Loucy (cell line): ENCODE measurements around the gene IGFL3.

Experiments used
- CTCF ChIP-seq: fragments of 200-600 bp; sonication (generic); conservative IDR thresholded peaks from 2 replicates; pipeline ENCODE4 v1.5.1; 2014; ENCODE audit warnings: mild to moderate bottlenecking, antibody characterized with exemption, low read length
- EZH2phosphoT487 ChIP-seq: fragments of 200-600 bp; IDR thresholded peaks from 2 replicates; pipeline ENCODE4 v1.6.1; 2018; ENCODE audit warnings: antibody characterized with exemption, mild to moderate bottlenecking, moderate library complexity, borderline replicate concordance

GRCh38 chr19:46079576-46079975 is 44.9 kb downstream of the IGFL3 start:
- TF ChIP-seq CTCF (no peak), EZH2phosphoT487 (no peak)
